ENCODE measurements around the gene CFL1. TPM values are rescaled to one million over a fixed set of nuclear protein-coding genes. Genes with fewer than 3 reads are reported as not detected.

Gene CFL1
- total RNA-seq: 360 TPM

DNA sequence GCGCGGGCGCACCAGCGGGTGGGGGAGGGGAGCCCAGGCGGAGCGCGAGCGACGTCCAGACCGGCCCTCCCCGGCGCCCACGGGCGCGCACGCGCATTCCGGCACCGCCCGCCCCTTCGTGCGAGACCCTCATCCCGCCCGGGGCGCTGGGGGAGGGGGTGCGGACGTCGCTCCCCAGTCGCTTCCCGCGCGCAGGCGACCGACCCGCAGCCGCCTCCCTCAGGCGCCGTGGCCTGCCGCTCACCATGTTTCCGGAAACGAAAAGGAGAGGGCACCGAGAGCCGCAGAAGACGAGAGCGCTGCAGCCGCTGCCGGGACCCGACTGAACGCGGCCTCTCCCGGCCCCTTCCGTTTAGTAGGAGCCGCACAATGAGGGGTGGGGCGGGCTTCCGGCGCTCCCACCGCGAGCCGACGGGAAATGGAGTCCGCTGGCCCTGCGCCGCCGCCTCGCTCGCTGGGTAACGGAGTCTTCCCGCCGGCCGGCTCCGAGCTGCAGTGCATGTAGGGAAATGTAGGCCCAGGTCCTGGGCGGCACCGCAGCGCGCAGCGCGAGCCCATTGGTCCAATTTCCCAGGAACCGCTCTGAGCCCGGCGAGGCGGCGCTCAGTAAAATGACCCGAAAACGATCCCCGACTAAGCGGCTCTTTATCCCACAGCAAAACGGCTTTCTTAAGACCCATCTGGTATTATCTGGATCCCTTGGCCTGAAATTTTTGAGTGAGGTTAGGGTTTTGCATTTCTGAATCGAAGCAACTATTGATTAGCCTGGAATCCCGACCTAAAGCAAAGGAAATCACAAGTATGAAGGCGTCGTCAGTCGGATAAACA is at the start of gene CFL1:
TSS of gene CFL1 (minus strand) at position 328 of the 828 bp plus-strand sequence. CDS start at position 247, 81 bp downstream.

GRCh38 chr11:65900125-65900898 is 42.3 kb upstream of the CFL1 start, which contains the start of gene FOSL1:
Gene FOSL1 (minus strand): TSS chr11:65900388. CDS start chr11:65900339, 49 bp downstream.

DNA sequence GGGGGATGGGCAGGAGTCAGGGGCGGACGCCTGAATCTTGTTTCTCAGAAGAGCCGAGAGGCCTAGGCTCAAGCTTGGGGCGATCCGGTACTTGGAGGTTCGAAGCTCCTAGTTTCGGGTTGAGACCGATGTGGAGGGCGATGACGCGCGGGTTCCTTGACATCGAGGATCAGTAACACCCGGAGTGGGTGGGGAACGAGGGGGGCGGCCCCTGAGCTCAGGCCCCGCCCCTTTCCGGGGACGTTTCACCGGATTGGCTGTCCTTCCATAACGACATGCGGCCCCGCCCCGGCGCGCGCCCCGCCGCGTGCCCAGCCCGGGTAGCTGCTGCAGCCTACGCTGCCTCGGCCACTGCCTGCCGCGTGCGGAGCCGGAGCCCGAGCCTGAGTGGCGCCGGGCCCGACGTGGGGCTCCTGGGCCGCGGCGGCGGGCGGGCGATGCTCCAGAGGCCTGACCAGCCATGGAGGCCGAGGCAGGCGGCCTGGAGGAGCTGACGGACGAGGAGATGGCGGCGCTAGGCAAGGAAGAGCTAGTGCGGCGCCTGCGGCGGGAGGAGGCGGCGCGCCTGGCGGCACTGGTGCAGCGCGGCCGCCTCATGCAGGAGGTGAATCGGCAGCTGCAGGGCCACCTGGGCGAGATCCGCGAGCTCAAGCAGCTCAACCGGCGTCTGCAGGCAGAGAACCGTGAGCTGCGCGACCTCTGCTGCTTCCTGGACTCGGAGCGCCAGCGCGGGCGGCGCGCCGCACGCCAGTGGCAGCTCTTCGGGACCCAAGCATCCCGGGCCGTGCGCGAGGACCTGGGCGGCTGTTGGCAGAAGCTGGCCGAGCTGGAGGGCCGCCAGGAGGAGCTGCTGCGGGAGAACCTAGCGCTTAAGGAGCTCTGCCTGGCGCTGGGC is 32.6 kb upstream of the CFL1 start, which contains the start of gene CCDC85B:
TSS of gene CCDC85B (plus strand) at position 350 of the 895 bp plus-strand sequence. CDS start at position 461, 111 bp downstream.

GRCh38 chr11:65888163-65888814 is 30.3 kb upstream of the CFL1 start, which contains the start of gene FIBP:
Gene FIBP (minus strand): TSS chr11:65888471. CDS start chr11:65888418, 53 bp downstream.

GRCh38 chr11:65879617-65880016 is 21.6 kb upstream of the CFL1 start, which contains the start of gene CTSW:
Gene CTSW (plus strand): TSS chr11:65879837. CDS start chr11:65879855, 18 bp downstream.

DNA sequence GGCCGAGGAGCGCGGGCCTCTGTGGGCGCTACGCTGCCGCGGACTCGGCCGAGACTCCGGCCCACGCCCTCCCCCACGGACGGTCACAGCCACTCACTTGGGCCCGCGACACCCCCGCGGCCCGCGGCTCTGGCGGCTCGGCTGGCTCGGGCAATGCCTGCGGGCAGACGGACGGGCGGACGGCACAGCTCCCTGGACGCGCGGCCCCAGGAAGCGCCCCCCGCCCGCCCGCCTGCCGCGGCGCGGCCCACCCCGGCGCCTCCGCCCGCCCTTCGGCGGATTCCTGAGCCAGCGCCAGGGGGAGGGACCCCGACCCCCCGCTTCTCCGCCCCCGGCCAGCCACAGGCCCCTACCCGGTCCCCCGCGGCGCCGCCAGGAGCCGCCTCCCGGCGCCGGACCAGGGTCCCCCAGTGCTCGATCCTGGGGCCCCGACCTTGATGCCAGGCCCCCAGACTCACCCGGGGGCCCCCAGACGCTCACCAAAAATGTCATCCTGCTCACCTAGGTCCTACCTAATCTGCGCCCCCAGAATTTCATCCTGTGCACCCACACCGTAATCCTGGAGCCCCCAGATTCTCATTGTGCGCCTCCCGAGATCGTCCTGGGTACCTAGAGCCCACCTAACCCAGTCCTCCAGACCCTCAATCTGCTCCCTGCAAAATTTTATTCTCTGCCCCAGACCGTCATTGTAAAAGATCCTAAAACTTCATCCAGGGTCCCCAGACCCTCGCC is 14.8 kb upstream of the CFL1 start, which contains the start of gene EFEMP2:
TSS of gene EFEMP2 (minus strand) at position 215 of the 732 bp plus-strand sequence. CDS start 446 bp downstream, outside the sequence.

GRCh38 chr11:65860278-65861164 is 2.5 kb upstream of the CFL1 start, which contains the start of gene MUS81:
Gene MUS81 (plus strand): TSS chr11:65860433. CDS start chr11:65860754, 321 bp downstream.

GRCh38 chr11:65833297-65834030 is 24.5 kb downstream of the CFL1 start, which contains the start of gene SNX32:
Gene SNX32 (plus strand): TSS chr11:65833963. CDS start chr11:65834066, 103 bp downstream.

Other genes starting within 250 kb of the CFL1 start
- gene MAP3K11, start 244.0 kb downstream of the CFL1 start, total RNA-seq: 45.9 TPM
- 25.6 TPM for gene PCNX3, start 242.4 kb downstream of the CFL1 start, total RNA-seq
- gene SIPA1, start 220.1 kb downstream of the CFL1 start, total RNA-seq: 35.8 TPM
- 35.4 TPM for gene RELA, start 195.3 kb downstream of the CFL1 start, total RNA-seq
- 52.8 TPM for gene KAT5, start 145.9 kb downstream of the CFL1 start, total RNA-seq
- 35.3 TPM for gene RNASEH2C, start 137.4 kb downstream of the CFL1 start, total RNA-seq
- gene AP5B1, start 77.2 kb downstream of the CFL1 start, total RNA-seq: 11.6 TPM
- gene OVOL1, start 71.1 kb downstream of the CFL1 start, total RNA-seq: 15.0 TPM
- 1.9 TPM for gene SNX32, start 24.2 kb downstream of the CFL1 start, total RNA-seq
- 53.4 TPM for gene MUS81, start 2.3 kb upstream of the CFL1 start, total RNA-seq
- gene EFEMP2, start 14.6 kb upstream of the CFL1 start, total RNA-seq: 104 TPM
- gene CTSW, start 21.7 kb upstream of the CFL1 start, total RNA-seq: 1.4 TPM
- 119 TPM for gene FIBP, start 30.3 kb upstream of the CFL1 start, total RNA-seq
- 20.8 TPM for gene CCDC85B, start 32.5 kb upstream of the CFL1 start, total RNA-seq
- not detected for gene FOSL1, start 42.2 kb upstream of the CFL1 start, total RNA-seq
- 29.8 TPM for gene C11orf68, start 60.9 kb upstream of the CFL1 start, total RNA-seq
- gene DRAP1, start 61.2 kb upstream of the CFL1 start, total RNA-seq: 55.9 TPM
- not detected for gene TSGA10IP, start 87.3 kb upstream of the CFL1 start, total RNA-seq
- gene SART1, start 103.6 kb upstream of the CFL1 start, total RNA-seq: 60.9 TPM
- 23.2 TPM for gene EIF1AD, start 144.0 kb upstream of the CFL1 start, total RNA-seq
- 37.6 TPM for gene BANF1, start 144.3 kb upstream of the CFL1 start, total RNA-seq
- gene CST6, start 153.8 kb upstream of the CFL1 start, total RNA-seq: not detected
- gene CATSPER1, start 168.3 kb upstream of the CFL1 start, total RNA-seq: not detected
- 12.8 TPM for gene GAL3ST3, start 191.0 kb upstream of the CFL1 start, total RNA-seq
- 110 TPM for gene SF3B2, start 194.2 kb upstream of the CFL1 start, total RNA-seq
- 53.9 TPM for gene PACS1, start 212.1 kb upstream of the CFL1 start, total RNA-seq

Measured in metanephros (tissue), 1 donor.